Hair follicle dermal papilla cell (primary cell): ENCODE data around the gene IQCM. TPM values are rescaled to one million over a fixed set of nuclear protein-coding genes. Genes with fewer than 3 reads are reported as not detected.

Experiments used
- total RNA-seq: library from RNA; depleted of rRNA; stranded (reverse); fragments of >200 nt; gene quantifications from 2 replicates; pipeline ENCODE4 v1.2.3, GENCODE V29; 2012

Gene IQCM
- total RNA-seq, result not detected in 2 replicates

GRCh38 chr4:149815743-149816142, at the start of gene IQCM:
Gene IQCM, minus strand, starts transcription at chr4:149815843. Its CDS starts 73,152 bp downstream, at chr4:149742691.

